OCI-LY7 (cell line): ENCODE data around the gene MEIS2.

ENCODE experiments used
- CTCF ChIP-seq: fragments of 200-600 bp; sonication (generic); conservative IDR thresholded peaks from 2 replicates; pipeline ENCODE4 v1.5.1; 2014; ENCODE audit warnings: mild to moderate bottlenecking, antibody characterized with exemption, low read length, moderate library complexity, mixed read lengths
- EZH2phosphoT487 ChIP-seq: fragments of 200-600 bp; sonication (generic); IDR thresholded peaks from 2 replicates; pipeline ENCODE4 v1.6.1; 2018; ENCODE audit warnings: low read depth, borderline replicate concordance, mild to moderate bottlenecking, mixed run types, antibody characterized with exemption, low read length, moderate library complexity, mixed read lengths

- TF ChIP-seq CTCF (no peak), EZH2phosphoT487 (no peak)
Measured at GRCh38 chr15:36960947-36961227, 139.5 kb downstream of the MEIS2 start.
